ENCODE measurements around the gene ATP11C.
"Not testable (repeated sequence)": the region's sequence is repeated elsewhere in the genome, so short reads cannot be mapped to it uniquely, and the experiment has no call there.

Gene ATP11C
- total RNA-seq: 63.4 to 87.9 (median 73.0) reads per million in 4 experiments

GRCh38 chrX:139932901-139933796 is at the start of gene ATP11C:
TSS of gene ATP11C (minus strand) at chrX:139933053. CDS start at chrX:139932042, 1,011 bp downstream.
- DNase-seq: peak; percentile 75

GRCh38 chrX:139974471-139974870 is 41.6 kb upstream of the ATP11C start:
- DNase-seq: no peak

- DNase-seq: no peak
Measured at GRCh38 chrX:139972629-139973624, 40.1 kb upstream of the ATP11C start.

GRCh38 chrX:139972113-139972512 is 39.3 kb upstream of the ATP11C start:
- no peak for DNase-seq

- no peak for DNase-seq
Measured at GRCh38 chrX:139971394-139971749, 38.5 kb upstream of the ATP11C start.

GRCh38 chrX:139969286-139969685 is 36.4 kb upstream of the ATP11C start:
- DNase-seq: no peak

- no peak for DNase-seq
Measured at GRCh38 chrX:139967750-139968149, 34.9 kb upstream of the ATP11C start.

GRCh38 chrX:139967300-139967699 is 34.4 kb upstream of the ATP11C start:
- no peak for DNase-seq

- not testable (repeated sequence) for DNase-seq
Measured at GRCh38 chrX:139966159-139966558, 33.3 kb upstream of the ATP11C start.

GRCh38 chrX:139965421-139965820 is 32.6 kb upstream of the ATP11C start, which contains the start of gene CXorf66:
TSS of gene CXorf66 (minus strand) at chrX:139965521. CDS start at chrX:139965496, 25 bp downstream.
- no peak for DNase-seq

- not testable (repeated sequence) for DNase-seq
Measured at GRCh38 chrX:139961091-139961490, 28.2 kb upstream of the ATP11C start.

- DNase-seq: no peak
Measured at GRCh38 chrX:139949703-139950102, 16.9 kb upstream of the ATP11C start.

GRCh38 chrX:139945075-139945474 is 12.2 kb upstream of the ATP11C start:
- no peak for DNase-seq

GRCh38 chrX:139936259-139936658 is 3.4 kb upstream of the ATP11C start:
- DNase-seq: no peak

- no peak for DNase-seq
Measured at GRCh38 chrX:139933904-139934303, 1.1 kb upstream of the ATP11C start.

GRCh38 chrX:139932073-139932900 is 566 bp downstream of the ATP11C start:
- peak; percentile 10 for DNase-seq

GRCh38 chrX:139931646-139932072 is 1.2 kb downstream of the ATP11C start:
- no peak for DNase-seq

- DNase-seq: no peak
Measured at GRCh38 chrX:139930916-139931645, 1.8 kb downstream of the ATP11C start.

GRCh38 chrX:139930401-139930800 is 2.5 kb downstream of the ATP11C start:
- no peak for DNase-seq

GRCh38 chrX:139929876-139930275 is 3.0 kb downstream of the ATP11C start:
- DNase-seq: no peak

GRCh38 chrX:139924696-139925095 is 8.2 kb downstream of the ATP11C start:
- DNase-seq: no peak
